ENCODE data around the gene METTL23. TPM values are rescaled to one million over a fixed set of nuclear protein-coding genes. Genes with fewer than 3 reads are reported as not detected.

Gene METTL23
- total RNA-seq, 1 donor from 2014 or later = 28.2 TPM

GRCh38 chr17:76682296-76682695 lies 44.3 kb upstream of the METTL23 start:
- TF ChIP-seq, protein P1, sequence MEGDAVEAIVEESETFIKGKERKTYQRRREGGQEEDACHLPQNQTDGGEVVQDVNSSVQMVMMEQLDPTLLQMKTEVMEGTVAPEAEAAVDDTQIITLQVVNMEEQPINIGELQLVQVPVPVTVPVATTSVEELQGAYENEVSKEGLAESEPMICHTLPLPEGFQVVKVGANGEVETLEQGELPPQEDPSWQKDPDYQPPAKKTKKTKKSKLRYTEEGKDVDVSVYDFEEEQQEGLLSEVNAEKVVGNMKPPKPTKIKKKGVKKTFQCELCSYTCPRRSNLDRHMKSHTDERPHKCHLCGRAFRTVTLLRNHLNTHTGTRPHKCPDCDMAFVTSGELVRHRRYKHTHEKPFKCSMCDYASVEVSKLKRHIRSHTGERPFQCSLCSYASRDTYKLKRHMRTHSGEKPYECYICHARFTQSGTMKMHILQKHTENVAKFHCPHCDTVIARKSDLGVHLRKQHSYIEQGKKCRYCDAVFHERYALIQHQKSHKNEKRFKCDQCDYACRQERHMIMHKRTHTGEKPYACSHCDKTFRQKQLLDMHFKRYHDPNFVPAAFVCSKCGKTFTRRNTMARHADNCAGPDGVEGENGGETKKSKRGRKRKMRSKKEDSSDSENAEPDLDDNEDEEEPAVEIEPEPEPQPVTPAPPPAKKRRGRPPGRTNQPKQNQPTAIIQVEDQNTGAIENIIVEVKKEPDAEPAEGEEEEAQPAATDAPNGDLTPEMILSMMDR (IDR thresholded peaks at IDR 0.05; ENCODE audit: unreplicated experiment) = no peak
- H3K4me3 Mint-ChIP-seq (ENCODE audit: low read depth) = no peak overlapping the region
- H3K27me3 Mint-ChIP-seq = no peaks in the 10 kb centered on the region
- no peak for DNase-seq (ENCODE audit: low spot score, unreplicated experiment)
- no peaks in the 10 kb centered on the region for H3K9me3 Mint-ChIP-seq (ENCODE audit: low read depth)
- H3K27ac Mint-ChIP-seq = no peak overlapping the region
- H3K4me1 Mint-ChIP-seq (ENCODE audit: low read depth) = peaks cover 4% of the 10 kb centered on the region
- H3K36me3 Mint-ChIP-seq (ENCODE audit: insufficient read depth) = peaks cover 6% of the 10 kb centered on the region

DNA sequence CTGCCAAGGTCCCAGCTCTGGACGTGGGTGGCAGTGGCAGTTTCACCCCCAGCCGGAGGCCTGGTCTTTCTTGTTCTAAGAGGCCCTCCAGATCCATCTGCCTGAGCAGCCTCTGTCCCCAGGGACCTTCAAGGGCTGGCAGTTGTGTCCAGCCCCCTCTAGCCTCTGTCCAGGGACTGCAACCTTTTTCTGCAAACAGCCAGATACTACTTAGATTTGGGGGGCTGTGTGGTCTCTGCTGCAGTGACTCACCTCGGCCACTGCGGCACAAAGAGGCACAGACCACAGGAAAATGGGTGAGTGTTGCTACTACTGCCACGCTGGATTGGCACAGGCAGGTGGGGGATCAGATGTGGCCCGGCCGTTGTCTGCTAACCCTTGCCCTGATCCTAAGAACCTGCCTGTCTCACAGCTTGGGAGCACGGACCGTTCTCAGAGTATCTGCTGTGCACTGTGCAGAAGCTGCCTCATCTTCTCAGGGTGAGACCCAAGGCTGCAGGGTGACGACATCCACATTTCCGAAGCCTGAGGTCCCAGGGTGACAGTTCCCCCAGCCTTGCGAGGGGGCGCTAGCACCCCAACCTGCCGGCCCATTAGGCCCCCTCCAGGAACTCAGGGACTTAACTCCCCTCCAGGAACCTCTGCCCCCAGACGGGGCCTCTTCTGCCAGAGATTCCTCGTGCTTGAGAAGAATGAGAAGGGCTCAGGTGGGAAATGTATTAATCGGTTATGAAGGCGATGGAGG lies 43.5 kb upstream of the METTL23 start:
- no peak overlapping the region for H3K27ac Mint-ChIP-seq
- DNase-seq (ENCODE audit: low spot score, unreplicated experiment) = no peak
- H3K9me3 Mint-ChIP-seq (ENCODE audit: low read depth) = no peaks in the 10 kb centered on the region
- TF ChIP-seq, protein P1 (IDR thresholded peaks at IDR 0.05; ENCODE audit: unreplicated experiment) = no peak
- no peaks in the 10 kb centered on the region for H3K27me3 Mint-ChIP-seq
- H3K36me3 Mint-ChIP-seq (ENCODE audit: insufficient read depth) = peaks cover 6% of the 10 kb centered on the region
- H3K4me1 Mint-ChIP-seq (ENCODE audit: low read depth) = peaks cover 7% of the 10 kb centered on the region
- no peak overlapping the region for H3K4me3 Mint-ChIP-seq (ENCODE audit: low read depth)

GRCh38 chr17:76683921-76684745 lies 42.5 kb upstream of the METTL23 start:
- peaks cover 10% of the 10 kb centered on the region for H3K36me3 Mint-ChIP-seq (ENCODE audit: insufficient read depth)
- no peak for DNase-seq (ENCODE audit: low spot score, unreplicated experiment)
- H3K4me1 Mint-ChIP-seq (ENCODE audit: low read depth) = peaks cover 11% of the 10 kb centered on the region
- H3K9me3 Mint-ChIP-seq (ENCODE audit: low read depth) = no peaks in the 10 kb centered on the region
- no peaks in the 10 kb centered on the region for H3K27me3 Mint-ChIP-seq
- H3K4me3 Mint-ChIP-seq (ENCODE audit: low read depth) = no peak overlapping the region
- H3K27ac Mint-ChIP-seq = no peak overlapping the region
- TF ChIP-seq, protein P1 (IDR thresholded peaks at IDR 0.05; ENCODE audit: unreplicated experiment) = no peak

- Mint-ChIP-seq H3K27ac (no peak overlapping the region), H3K4me1 (ENCODE audit: low read depth) (peaks cover 11% of the 10 kb centered on the region)
Measured at GRCh38 chr17:76684756-76685155, 41.9 kb upstream of the METTL23 start.

DNA sequence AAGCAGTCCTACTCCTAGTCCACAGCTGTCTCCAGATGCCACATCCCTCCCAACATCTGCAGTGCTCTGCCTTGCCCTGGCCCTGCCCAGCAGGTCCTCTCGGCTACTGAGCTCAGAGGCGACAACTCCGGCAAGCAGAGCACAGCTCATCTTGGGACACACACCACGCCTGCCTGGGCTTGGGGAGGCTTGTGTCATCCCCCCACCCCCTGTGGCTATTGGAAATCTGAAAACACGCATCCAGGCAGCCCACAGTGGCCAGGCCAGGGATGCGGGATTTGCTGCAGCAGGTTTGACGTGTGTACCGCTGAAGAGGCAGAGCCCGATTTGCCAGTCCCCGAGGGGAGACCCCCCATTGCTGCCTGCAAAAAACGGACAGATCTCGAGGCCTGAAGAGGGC lies 41.3 kb upstream of the METTL23 start:
- H3K36me3 Mint-ChIP-seq (ENCODE audit: insufficient read depth) = peaks cover 10% of the 10 kb centered on the region
- TF ChIP-seq, protein P1 (IDR thresholded peaks at IDR 0.05; ENCODE audit: unreplicated experiment) = no peak
- H3K9me3 Mint-ChIP-seq (ENCODE audit: low read depth) = no peaks in the 10 kb centered on the region
- no peak overlapping the region for H3K4me3 Mint-ChIP-seq (ENCODE audit: low read depth)
- H3K27me3 Mint-ChIP-seq = no peaks in the 10 kb centered on the region
- H3K27ac Mint-ChIP-seq = no peak overlapping the region
- peaks cover 11% of the 10 kb centered on the region for H3K4me1 Mint-ChIP-seq (ENCODE audit: low read depth)
- no peak for DNase-seq (ENCODE audit: low spot score, unreplicated experiment)

More at GRCh38 chr17:76684756-76685155, 41.9 kb upstream of the METTL23 start:
- Mint-ChIP-seq H3K36me3 (ENCODE audit: insufficient read depth) (peaks cover 10% of the 10 kb centered on the region), H3K9me3 (ENCODE audit: low read depth) (no peaks in the 10 kb centered on the region), H3K4me3 (ENCODE audit: low read depth) (no peak overlapping the region), H3K27me3 (no peaks in the 10 kb centered on the region)
- TF ChIP-seq, protein P1 (IDR thresholded peaks at IDR 0.05; ENCODE audit: unreplicated experiment) = no peak
- DNase-seq (ENCODE audit: low spot score, unreplicated experiment) = no peak

All from progenitor cell of endocrine pancreas (in vitro differentiated cells).